GM12878 (cell line): ENCODE results near the gene HEXA. TPM values are rescaled to one million over a fixed set of nuclear protein-coding genes. Genes with fewer than 3 reads are reported as not detected.

Source experiments
- ATAC-seq: fragments of 200-7000 bp; cut with Tn5 transposase; 3 replicates; pipeline ENCODE4 v1.9.1; 2020; ENCODE audit warnings: mild to moderate bottlenecking, moderate library complexity
- BruUV-seq: library from RNA; stranded (reverse); fragments of 400-500 nt; replicated peaks from 2 replicates; lab custom pipeline; 2021; lab: Mats Ljungman, UMichigan
- CTCF ChIA-PET: fragments of 300-600 bp; sonication (Branson Sonifier 250); formaldehyde crosslinking; extraction: SDS; loops from one replicate; lab custom pipeline; 2021; ENCODE audit warnings: inconsistent platforms; lab: Yijun Ruan, JAX
- POLR2A ChIA-PET: fragments of 350-600 bp; formaldehyde crosslinking; extraction: SDS; loops from one replicate; lab custom pipeline; 2021; ENCODE audit warnings: inconsistent platforms; lab: Charles Lee
- RAD21 ChIA-PET: fragments of 300-600 bp; sonication (Branson Sonifier 250); formaldehyde crosslinking; loops from one replicate; lab custom pipeline; 2023; ENCODE audit warnings: antibody characterized with exemption; ENCODE audit not compliant: unreplicated experiment; lab: Charles Lee
- SMC1A ChIA-PET: fragments of 300-600 bp; sonication (Branson Sonifier 250); formaldehyde crosslinking; loops from one replicate; lab custom pipeline; 2023; ENCODE audit not compliant: unreplicated experiment, uncharacterized antibody; lab: Charles Lee
- DNase-seq: peaks from one replicate; pipeline ENCODE4 v3.0.0-alpha.2; 2011; ENCODE audit warnings: low read depth, low spot score
- FAIRE-seq: peaks from 3 replicates; lab custom pipeline; 2011; peaks lifted over from hg19 to GRCh38; lab: Jason Lieb, UNC
- H2AFZ ChIP-seq: 2 replicates; pipeline ENCODE4 v1.6.0; 2011; ENCODE audit warnings: low read depth, low read length, control low read depth; ENCODE audit not compliant: control insufficient read depth
- H3K27ac ChIP-seq: 2 replicates; pipeline ENCODE4 v1.5.1; 2011; ENCODE audit warnings: control low read depth; ENCODE audit not compliant: control insufficient read depth, insufficient read depth
- H3K27me3 ChIP-seq, 2 experiments: replicated peaks in 1 of 2; 2 replicates each; pipeline versions ENCODE4 v1.6.0 to v1.6.1; 2011; ENCODE audit warnings: low read length in 1 of 2; ENCODE audit not compliant: control insufficient read depth in 2 of 2, insufficient read depth in 2 of 2
- H3K36me3 ChIP-seq, 2 experiments: 2 replicates each; pipeline ENCODE4 v1.5.1; 2011; ENCODE audit warnings: low read length in 1 of 2; ENCODE audit not compliant: control insufficient read depth in 2 of 2, insufficient read depth in 2 of 2
- H3K4me1 ChIP-seq: 2 replicates; pipeline ENCODE4 v1.6.1; 2011; ENCODE audit warnings: mild to moderate bottlenecking, low read length, moderate library complexity, mixed read lengths; ENCODE audit not compliant: control insufficient read depth, insufficient read depth
- H3K4me2 ChIP-seq: 2 replicates; pipeline ENCODE4 v1.6.0; 2011; ENCODE audit warnings: control low read depth; ENCODE audit not compliant: control insufficient read depth, insufficient read depth
- H3K4me3 ChIP-seq: fragments of 200-600 bp; sonication (generic); 2 replicates; pipeline ENCODE4 v1.5.1; 2016
- H3K79me2 ChIP-seq: 2 replicates; pipeline ENCODE4 v1.6.0; 2011; ENCODE audit warnings: low read length; ENCODE audit not compliant: control insufficient read depth, insufficient read depth
- H3K9ac ChIP-seq: 2 replicates; pipeline ENCODE4 v1.8.0; 2011; ENCODE audit warnings: low read length, control low read depth, mixed read lengths; ENCODE audit not compliant: control insufficient read depth, insufficient read depth
- H3K9me3 ChIP-seq: replicated peaks from 3 replicates; pipeline ENCODE4 v1.5.1; 2011; ENCODE audit warnings: mild to moderate bottlenecking, low read length; ENCODE audit not compliant: control insufficient read depth, insufficient read depth
- H4K20me1 ChIP-seq: 2 replicates; pipeline ENCODE4 v1.6.0; 2011; ENCODE audit not compliant: control insufficient read depth, insufficient read depth
- ATF7 ChIP-seq: fragments of 450-650 bp; IDR thresholded peaks from 2 replicates; pipeline ENCODE4 v1.6.1; 2016; ENCODE audit warnings: low read depth, mild to moderate bottlenecking
- BHLHE40 ChIP-seq, 2 experiments: fragments of 450-650 bp in 1 of 2; IDR thresholded peaks; 2 replicates each; pipeline ENCODE4 v1.6.1; 2011 to 2017; ENCODE audit warnings: low read depth in 2 of 2, borderline replicate concordance in 1 of 2, improper control_type of control experiment in 1 of 2, low read length in 1 of 2, mild to moderate bottlenecking in 1 of 2
- CHD1 ChIP-seq: IDR thresholded peaks from 2 replicates; pipeline ENCODE4 v1.6.1; 2012; ENCODE audit warnings: low read depth, low read length, improper control_type of control experiment
- CREB1 ChIP-seq: IDR thresholded peaks from 2 replicates; pipeline ENCODE4 v1.6.1; 2012; ENCODE audit warnings: low read depth, mild to moderate bottlenecking, inconsistent platforms
- DPF2 ChIP-seq: fragments of 450-650 bp; IDR thresholded peaks from 2 replicates; pipeline ENCODE4 v1.6.1; 2017; ENCODE audit warnings: mild to moderate bottlenecking
- EZH2 ChIP-seq: IDR thresholded peaks from 2 replicates; pipeline ENCODE4 v1.6.1; 2012; ENCODE audit warnings: low read depth, mild to moderate bottlenecking, control low read depth, inconsistent platforms, low read length, borderline replicate concordance; ENCODE audit not compliant: control insufficient read depth
- GATAD2B ChIP-seq: fragments of 450-650 bp; conservative IDR thresholded peaks from 2 replicates; pipeline ENCODE4 v1.6.1; 2017; ENCODE audit warnings: low read depth, mild to moderate bottlenecking, moderate library complexity
- IRF4 ChIP-seq: IDR thresholded peaks from 2 replicates; pipeline ENCODE4 v1.6.1; 2011; ENCODE audit warnings: low read depth, low read length
- LARP7 ChIP-seq: fragments of 450-650 bp; IDR thresholded peaks from 2 replicates; pipeline ENCODE4 v1.6.1; 2017; ENCODE audit warnings: mild to moderate bottlenecking
- MEF2A ChIP-seq: IDR thresholded peaks from 2 replicates; pipeline ENCODE4 v1.6.1; 2011; ENCODE audit warnings: low read depth, mild to moderate bottlenecking, low read length, moderate library complexity; ENCODE audit not compliant: insufficient read depth
- POLR2A ChIP-seq: IDR thresholded peaks from 2 replicates; pipeline ENCODE4 v1.6.1; 2011; ENCODE audit warnings: low read depth, mild to moderate bottlenecking, low read length
- RAD21 ChIP-seq: IDR thresholded peaks from 2 replicates; pipeline ENCODE4 v1.6.1; 2011; ENCODE audit warnings: mild to moderate bottlenecking, low read depth, low read length, moderate library complexity; ENCODE audit not compliant: insufficient read depth
- RAD51 ChIP-seq: fragments of 450-650 bp; IDR thresholded peaks from 2 replicates; pipeline ENCODE4 v1.6.1; 2016; ENCODE audit warnings: moderate library complexity, mild to moderate bottlenecking, inconsistent platforms
- ZBED1 ChIP-seq: IDR thresholded peaks from 2 replicates; pipeline ENCODE4 v1.6.1; 2016; ENCODE audit warnings: borderline replicate concordance
- ZNF207 ChIP-seq: fragments of 450-650 bp; IDR thresholded peaks from 2 replicates; pipeline ENCODE4 v1.6.1; 2014; ENCODE audit warnings: antibody characterized with exemption, mild to moderate bottlenecking, borderline replicate concordance
- WGBS: methylation state at CpG from one replicate; pipeline ENCODE4 v1.1.6; 2016; ENCODE audit warnings: low lambda C conversion rate; ENCODE audit not compliant: insufficient replicate concordance, insufficient coverage; ENCODE audit errors: missing lambda C conversion rate; 5-methylcytosine and 5-hydroxymethylcytosine counted together
- in situ Hi-C: fragments of 300-500 bp; cut with MboI; formaldehyde crosslinking; loops from 9 replicates; pipeline ENCODE4 v1.14.3; 2018; ENCODE audit warnings: mixed read lengths
- intact Hi-C: fragments of 100-400 bp; cut with micrococcal nuclease; formaldehyde crosslinking; loops from one replicate; pipeline ENCODE4 v1.14.2; 2022; ENCODE audit not compliant: unreplicated experiment
- polyA plus RNA-seq, 11 experiments: library from polyadenylated mRNA; depleted of rRNA in 4 of 11; unstranded in 6 of 11; stranded (reverse) in 5 of 11; fragments of >200 nt; fragmentation: Nextera tagmentation in 4 of 11; fragmentation: Illumina TruSeq in 1 of 11; extraction: Ambion mirVana in 4 of 11; extraction: Trizol in 1 of 11; gene quantifications; 1 replicate in 1 of 11; 2 replicates in 10 of 11; pipeline versions ENCODE4 v1.2.1 to v1.2.3, GENCODE V29; 2011 to 2016; ENCODE audit warnings: inconsistent platforms in 2 of 11, missing spikeins in 2 of 11, low read depth in 1 of 11
- total RNA-seq, 4 experiments: library from RNA; depleted of rRNA in 3 of 4; stranded (reverse); fragments of >200 nt in 3 of 4; fragmentation: Illumina TruSeq in 1 of 4; extraction: Trizol in 1 of 4; gene quantifications; 2 replicates each; pipeline versions ENCODE4 v1.2.1 to v1.2.3, GENCODE V29; 2013 to 2021
- TF ChIP-seq, protein P1 (sequence below): fragments of 450-650 bp; conservative IDR thresholded peaks from 2 replicates; pipeline ENCODE4 v1.6.1; 2017; ENCODE audit warnings: mild to moderate bottlenecking, moderate library complexity
- TF ChIP-seq, protein P2 (sequence below): fragments of 450-650 bp; IDR thresholded peaks from 2 replicates; pipeline ENCODE4 v1.6.1; 2016; ENCODE audit warnings: mild to moderate bottlenecking
- TF ChIP-seq, protein P3 (sequence below): IDR thresholded peaks from 2 replicates; pipeline ENCODE4 v1.6.1; 2012; ENCODE audit warnings: low read depth, low read length, improper control_type of control experiment

HEXA gene
- total and polyA plus RNA-seq, 10 of the 15 experiments (the other 5 are each of a cell fraction or from before 2014, with no cell fraction given) = 24.5 to 151 (median 69.3) TPM

DNA sequence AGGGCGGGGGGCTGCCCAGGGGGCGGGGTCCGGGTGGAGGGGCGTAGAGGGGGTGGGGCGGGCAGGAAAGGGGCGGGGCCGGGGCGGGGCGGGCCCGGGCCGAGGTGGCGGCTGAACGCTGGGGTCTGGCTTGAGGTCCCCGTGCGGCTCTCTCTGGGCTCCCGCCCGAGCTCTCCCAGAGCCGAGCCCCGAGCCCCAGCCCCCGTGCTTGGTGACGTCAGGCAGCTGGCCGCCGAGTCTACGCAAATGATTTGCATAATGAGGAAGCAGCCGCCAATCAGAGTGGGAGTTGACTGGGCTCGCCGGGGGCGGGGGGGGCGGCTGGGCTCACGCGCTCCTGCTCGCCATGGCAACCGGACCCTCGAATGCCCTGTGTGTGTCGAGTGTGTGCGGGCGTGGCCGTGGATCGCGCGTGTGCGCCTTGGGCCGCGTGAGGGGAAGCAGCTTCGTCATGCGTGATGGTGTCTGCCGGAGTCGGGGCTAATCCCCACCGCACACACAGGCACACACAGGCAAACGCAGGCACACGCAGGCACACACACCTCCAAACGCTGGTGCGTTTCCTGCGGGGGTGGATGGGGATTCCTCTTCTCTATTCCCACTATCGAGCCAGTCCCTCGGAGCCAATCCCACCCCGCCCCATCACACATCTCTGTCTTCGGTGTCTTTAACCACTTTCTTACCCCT, 55.7 kb downstream of the HEXA start, which contains the start of gene CELF6:
Gene CELF6 (minus strand): TSS at position 173 of the 687 bp plus-strand sequence. CDS start 283 bp downstream, outside the sequence.
- DNase-seq (peak; percentile 8), ATAC-seq (peak; percentile 88), FAIRE-seq (peak; percentile 47)
- peak within 1 kb of the TSS; percentile 60 for H3K4me3 ChIP-seq
- WGBS = 3% methylated on average over 40 of the region's 58 CpGs
- no peaks in the 10 kb centered on the region for H4K20me1 ChIP-seq
- no peaks in the 10 kb centered on the region; the same call in 2 of the 3 replicates for H3K9me3 ChIP-seq
- H3K27me3 ChIP-seq = no peaks in the 10 kb centered on the region
- ChIA-PET CTCF (interaction anchor here (1.1 kb wide), 1 partner anchor 7 kb away, joined by 4 read pairs; no protein-coding TSS in a partner anchor), RAD21 (no interaction called here), SMC1A (interaction anchor here (1.0 kb wide), 1 partner anchor 11 kb away, joined by 5 read pairs; no protein-coding TSS in a partner anchor), POLR2A (no interaction called here)
- no TSS peak for BruUV-seq
- H3K9ac ChIP-seq = peak within 1 kb of the TSS; percentile 24
- intact Hi-C loops (no loop called here), in situ Hi-C loops (no loop called here)
- H3K79me2 ChIP-seq = no peaks in the 10 kb centered on the region
- peak within 1 kb of the TSS; percentile 98 for H3K4me2 ChIP-seq
- no peaks in the 10 kb centered on the region for H3K36me3 ChIP-seq
- peak within 1 kb of the TSS; percentile 81 for H2AFZ ChIP-seq
- H3K27ac ChIP-seq = no peak within 1 kb of the TSS
- H3K4me1 ChIP-seq = 0 out of 2 replicates have a peak, but pooled peaks cover 2% of the 10 kb centered on the region
- TF ChIP-seq GATAD2B (0 out of 2 replicates have a peak, but pooled peaks have one; percentile 17), IRF4 (no peak), BHLHE40 (IDR thresholded peaks at IDR 0.05; ENCODE audit: borderline replicate concordance in 1 of 2, low read depth in 2 of 2, low read length in 1 of 2) (peak; percentile 62 to 87; a peak in 3 of 4 replicates), ATF7 (0 out of 2 replicates have a peak, but pooled peaks have one; percentile 29), MEF2A (no peak), RAD51 (no peak), CREB1 (peak; percentile 84), RAD21 (no peak), ZNF207 (no peak), LARP7 (peak; percentile 26; the same call in 1 of the 2 replicates), EZH2 (no peak), ZBED1 (no peak), POLR2A (peak; percentile 59; the same call in 1 of the 2 replicates), CHD1 (no peak), DPF2 (0 out of 2 replicates have a peak, but pooled peaks have one; percentile 27)
- TF ChIP-seq, protein P1, sequence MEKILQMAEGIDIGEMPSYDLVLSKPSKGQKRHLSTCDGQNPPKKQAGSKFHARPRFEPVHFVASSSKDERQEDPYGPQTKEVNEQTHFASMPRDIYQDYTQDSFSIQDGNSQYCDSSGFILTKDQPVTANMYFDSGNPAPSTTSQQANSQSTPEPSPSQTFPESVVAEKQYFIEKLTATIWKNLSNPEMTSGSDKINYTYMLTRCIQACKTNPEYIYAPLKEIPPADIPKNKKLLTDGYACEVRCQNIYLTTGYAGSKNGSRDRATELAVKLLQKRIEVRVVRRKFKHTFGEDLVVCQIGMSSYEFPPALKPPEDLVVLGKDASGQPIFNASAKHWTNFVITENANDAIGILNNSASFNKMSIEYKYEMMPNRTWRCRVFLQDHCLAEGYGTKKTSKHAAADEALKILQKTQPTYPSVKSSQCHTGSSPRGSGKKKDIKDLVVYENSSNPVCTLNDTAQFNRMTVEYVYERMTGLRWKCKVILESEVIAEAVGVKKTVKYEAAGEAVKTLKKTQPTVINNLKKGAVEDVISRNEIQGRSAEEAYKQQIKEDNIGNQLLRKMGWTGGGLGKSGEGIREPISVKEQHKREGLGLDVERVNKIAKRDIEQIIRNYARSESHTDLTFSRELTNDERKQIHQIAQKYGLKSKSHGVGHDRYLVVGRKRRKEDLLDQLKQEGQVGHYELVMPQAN = 0 out of 2 replicates have a peak, but pooled peaks have one; percentile 37
- TF ChIP-seq, protein P2, sequence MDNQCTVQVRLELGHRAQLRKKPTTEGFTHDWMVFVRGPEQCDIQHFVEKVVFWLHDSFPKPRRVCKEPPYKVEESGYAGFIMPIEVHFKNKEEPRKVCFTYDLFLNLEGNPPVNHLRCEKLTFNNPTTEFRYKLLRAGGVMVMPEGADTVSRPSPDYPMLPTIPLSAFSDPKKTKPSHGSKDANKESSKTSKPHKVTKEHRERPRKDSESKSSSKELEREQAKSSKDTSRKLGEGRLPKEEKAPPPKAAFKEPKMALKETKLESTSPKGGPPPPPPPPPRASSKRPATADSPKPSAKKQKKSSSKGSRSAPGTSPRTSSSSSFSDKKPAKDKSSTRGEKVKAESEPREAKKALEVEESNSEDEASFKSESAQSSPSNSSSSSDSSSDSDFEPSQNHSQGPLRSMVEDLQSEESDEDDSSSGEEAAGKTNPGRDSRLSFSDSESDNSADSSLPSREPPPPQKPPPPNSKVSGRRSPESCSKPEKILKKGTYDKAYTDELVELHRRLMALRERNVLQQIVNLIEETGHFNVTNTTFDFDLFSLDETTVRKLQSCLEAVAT = no peak
- TF ChIP-seq, protein P3, sequence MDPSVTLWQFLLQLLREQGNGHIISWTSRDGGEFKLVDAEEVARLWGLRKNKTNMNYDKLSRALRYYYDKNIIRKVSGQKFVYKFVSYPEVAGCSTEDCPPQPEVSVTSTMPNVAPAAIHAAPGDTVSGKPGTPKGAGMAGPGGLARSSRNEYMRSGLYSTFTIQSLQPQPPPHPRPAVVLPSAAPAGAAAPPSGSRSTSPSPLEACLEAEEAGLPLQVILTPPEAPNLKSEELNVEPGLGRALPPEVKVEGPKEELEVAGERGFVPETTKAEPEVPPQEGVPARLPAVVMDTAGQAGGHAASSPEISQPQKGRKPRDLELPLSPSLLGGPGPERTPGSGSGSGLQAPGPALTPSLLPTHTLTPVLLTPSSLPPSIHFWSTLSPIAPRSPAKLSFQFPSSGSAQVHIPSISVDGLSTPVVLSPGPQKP = no peak
